Activated CD4-positive, CD25-positive, alpha-beta regulatory T cell treated with anti-CD3 and anti-CD28 coated beads, Interleukin-2, amount 50 U/mL, for 16 hours (primary cell): Measurements from ENCODE around the gene IFIT2.
"Not testable (repeated sequence)": the region's sequence is repeated elsewhere in the genome, so short reads cannot be mapped to it uniquely, and the experiment has no call there.

Experiments
- DNase-seq: peaks from one replicate; pipeline ENCODE4 v3.0.0-alpha.2; 2020; ENCODE audit warnings: low read depth, low spot score

IFIT2 gene

DNA sequence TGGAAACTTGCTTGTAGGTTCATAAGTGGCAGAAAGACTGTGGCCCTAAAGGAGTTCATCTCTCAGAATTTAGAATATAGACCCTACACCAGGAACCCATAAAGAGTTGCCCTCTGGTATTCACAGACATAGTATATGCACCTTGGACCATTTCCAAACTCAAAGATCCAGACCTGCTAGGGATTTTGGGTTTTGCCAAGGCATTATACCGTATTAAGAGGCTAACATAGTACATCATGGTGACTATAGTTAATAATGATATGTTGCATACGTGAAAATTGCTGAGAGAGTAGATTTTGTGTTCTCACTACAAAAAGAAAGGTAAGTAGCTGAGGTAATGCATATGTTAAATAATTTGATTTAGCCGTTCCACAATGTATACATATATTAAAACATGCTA is 39.8 kb downstream of the IFIT2 start:
- no peak for DNase-seq

DNA sequence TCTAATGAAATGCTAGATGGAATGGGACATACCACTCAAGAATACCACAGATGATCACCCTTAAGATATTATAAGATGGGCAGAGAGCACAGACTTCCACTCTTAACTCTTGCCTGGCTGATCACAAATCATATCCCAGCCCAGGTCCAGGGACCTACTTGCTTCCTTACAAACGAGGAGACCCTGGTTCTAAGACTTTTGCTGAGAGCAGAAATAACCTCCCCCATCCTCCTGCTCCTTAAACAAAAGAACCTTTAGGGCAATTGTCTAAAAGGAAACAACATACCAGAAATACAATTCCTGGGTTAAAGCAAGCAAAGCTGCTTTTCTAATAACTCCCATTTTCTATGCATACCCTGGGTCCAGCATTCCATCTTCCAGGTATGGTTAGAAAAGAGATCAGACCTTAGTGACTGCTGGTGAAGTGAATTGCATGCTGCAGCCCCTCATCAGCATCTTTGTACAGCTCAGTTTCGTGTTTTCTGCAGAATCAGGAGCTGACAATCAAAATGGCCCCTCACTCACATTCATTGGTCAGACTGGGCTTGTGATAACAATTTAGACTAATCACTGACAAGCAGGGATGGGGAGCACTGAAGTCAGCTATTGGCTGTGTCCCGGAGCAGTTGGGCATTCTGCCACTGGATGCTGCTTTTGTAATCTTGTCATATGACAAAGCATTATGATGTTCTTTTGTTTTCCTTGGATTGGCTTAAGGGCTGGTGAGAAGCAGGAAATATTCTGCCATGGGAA is 40.5 kb downstream of the IFIT2 start:
- DNase-seq: no peak

DNA sequence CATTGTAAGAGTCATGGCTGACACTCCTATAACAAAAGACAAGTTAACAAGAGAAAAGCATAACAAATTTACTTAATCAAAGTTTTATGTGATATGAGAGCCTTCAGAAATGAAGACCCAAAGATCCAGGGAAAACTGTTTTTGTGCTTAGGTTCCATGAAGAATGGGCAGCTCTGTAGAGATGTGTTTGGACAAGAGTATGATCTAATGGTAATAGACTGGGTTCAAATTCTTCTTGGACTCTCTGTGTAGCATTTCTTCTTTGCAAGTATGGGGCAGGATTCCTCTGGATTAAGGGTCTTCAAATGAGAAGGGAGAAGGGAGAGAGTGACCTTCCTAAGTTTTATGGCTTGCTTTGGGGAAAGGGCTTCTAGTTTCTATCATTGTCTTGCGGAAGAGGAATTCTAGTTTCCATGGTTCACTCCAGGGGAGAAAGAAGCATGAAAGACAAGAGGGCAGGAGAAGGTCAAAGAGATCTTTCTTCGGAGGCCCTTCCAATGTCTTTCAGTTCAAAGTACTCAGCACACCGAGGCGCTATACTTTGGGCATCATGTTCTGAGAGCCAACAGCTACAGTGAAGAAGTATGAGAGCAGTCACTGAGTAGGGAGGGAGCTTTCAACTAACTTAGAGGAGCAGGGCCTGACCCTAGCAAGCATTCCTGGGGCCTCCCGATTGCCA is 41.4 kb downstream of the IFIT2 start:
- no peak for DNase-seq

DNA sequence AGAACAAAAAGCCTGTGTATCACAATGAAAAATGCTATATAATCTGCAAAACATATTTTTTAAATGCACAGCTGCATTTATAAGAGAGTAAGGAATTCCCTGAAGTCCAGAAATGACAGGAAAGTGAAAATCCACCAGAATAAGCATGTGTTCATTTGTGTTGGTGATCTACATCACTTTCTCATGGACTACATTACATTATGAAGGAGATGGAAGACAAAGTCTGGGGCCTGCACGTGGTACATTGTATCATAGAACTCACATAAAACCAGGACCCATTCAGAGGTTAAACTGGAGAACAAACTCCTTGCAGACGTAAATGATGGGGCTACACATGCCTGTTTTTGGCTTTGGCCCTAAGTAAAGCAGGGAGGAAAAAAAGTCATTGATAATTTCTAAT is 42.3 kb downstream of the IFIT2 start:
- no peak for DNase-seq

DNA sequence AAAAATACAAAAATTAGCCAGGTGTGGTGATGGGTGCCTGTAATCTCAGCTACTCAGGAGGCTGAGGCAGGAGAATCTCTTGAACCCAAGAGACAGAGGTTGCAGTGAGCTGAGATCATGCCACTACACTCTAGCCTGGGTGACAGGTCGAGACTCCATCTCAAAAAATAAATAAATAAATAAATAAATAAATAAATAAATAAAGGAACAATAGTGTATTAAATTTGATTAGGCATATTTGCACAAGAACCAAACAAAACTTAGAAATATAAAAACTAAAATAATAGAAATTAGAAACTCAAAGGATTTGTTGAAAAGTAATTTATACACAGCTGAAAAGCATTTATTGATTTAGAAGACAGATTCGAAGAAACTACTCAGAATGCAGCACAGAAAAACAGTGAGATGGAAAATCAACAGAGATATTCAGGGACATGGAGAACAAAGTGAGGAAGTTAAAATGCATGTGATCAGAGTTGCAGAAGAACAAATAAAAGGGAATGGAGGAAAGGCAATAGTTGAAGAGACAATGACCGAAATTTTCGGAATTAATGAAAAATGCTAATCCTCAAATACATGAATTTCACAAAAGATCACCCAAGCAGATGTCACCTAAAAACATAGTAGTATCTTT is 43.6 kb downstream of the IFIT2 start:
- no peak for DNase-seq

DNA sequence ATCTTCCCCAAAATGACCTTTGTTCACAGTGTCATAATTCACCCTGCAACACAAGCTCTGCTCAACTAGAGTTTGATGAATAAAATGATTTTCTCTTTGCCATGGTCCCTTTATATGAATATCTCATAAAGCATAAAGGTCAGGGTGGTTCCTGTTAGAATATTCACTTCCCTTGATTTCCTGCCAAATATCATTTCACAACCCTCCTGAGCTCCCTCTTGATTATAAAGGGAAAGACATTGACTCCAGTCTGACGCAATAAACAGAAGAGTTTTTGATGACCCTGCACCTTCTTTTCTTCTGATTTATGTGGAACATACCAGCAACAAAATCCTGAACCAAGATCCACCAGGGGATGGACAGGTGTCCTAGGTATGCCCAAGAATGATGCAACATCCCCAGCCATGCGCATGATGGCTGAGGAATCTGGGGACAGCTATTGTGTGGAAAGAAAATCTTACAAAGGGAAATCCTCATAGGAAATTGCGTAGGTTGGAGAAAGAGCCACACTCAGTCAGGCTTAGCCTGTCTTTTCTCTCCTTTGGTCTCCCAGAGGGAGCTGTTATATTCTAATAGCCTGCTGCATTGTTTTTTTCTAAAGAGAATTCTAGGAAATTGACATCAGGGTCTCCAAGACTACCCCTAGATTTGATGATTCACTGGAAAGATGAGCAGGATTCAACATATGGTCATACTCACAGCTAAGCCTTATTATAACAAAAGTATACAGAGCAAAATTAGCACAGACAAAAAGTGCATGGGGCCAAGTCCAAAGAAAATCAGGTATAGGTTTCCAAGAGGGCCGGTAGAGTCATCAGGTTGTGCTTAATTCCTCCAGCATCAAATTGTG is 44.8 kb downstream of the IFIT2 start:
- no peak for DNase-seq

DNA sequence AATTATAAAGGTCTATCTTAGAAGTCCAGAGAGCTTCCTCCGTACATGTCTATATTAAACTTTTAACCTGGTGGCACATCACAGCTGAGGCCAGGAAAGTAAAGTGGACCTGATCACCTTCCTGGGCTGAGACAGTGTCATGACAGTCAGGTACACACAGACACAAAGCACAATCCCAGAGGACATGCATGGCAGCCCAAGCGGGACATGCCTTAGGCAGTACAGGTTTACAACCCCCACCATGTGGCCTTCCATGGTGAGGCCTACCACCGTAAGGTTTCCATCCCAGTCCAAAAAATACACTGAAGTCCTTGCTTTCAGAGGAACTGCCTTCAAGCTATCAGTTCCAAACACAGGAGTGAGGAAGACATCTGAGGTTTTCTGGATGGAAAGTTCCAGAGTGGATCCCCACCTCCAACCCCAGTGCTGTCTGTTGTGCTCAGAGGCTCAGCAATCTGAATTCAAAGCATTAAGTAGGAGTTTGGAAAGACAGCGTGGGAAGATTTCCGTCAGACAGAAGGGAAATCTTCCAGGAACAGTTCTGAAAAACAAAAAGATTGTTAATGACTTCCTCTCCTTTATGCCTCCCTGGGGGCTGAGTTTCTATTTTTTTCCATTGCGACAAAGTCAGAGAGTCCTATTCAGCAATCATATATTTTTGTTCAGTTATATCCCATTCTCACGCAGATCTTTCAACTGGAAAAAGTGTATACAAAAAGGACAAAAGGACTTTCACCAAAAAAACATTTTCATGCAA is 46.0 kb downstream of the IFIT2 start:
- DNase-seq: no peak

DNA sequence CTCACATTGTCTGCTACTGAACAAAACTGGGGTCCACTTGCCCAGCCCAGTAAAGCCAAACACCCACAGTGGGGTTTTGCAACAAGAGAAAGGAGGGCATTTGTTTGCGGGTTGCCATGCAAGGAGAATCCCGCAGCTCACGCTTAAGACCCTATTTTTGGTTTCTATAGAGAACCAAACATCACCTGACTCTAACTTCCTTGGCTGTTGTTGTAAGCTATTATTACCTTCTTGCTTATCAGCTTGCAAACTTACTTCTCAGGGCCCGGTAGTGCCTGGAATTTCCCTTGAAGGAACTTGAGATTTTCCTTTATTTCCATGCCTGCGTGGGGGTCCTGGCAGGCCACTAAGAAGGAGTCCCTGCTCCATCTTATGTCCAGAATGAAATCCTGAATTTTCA is 46.6 kb downstream of the IFIT2 start:
- no peak for DNase-seq

DNA sequence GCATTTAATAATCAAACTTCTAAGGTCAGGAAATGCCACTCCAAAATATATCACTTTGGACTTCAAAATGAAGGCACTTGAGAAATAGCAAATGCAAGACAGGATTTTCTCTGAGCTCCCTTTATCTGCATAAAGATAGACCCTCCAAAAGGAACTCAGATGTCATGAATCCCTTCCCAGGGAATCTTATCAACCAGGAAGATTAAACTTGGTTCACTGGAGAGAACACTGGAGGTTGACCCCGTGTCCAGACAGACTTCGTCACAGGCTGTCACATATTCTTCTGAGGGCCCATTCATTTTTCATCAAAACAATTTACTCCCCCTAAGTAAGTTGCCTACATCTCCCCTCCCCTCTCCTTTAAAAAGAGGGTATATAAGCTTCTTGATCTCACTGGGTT is 47.1 kb downstream of the IFIT2 start:
- DNase-seq: no peak

DNA sequence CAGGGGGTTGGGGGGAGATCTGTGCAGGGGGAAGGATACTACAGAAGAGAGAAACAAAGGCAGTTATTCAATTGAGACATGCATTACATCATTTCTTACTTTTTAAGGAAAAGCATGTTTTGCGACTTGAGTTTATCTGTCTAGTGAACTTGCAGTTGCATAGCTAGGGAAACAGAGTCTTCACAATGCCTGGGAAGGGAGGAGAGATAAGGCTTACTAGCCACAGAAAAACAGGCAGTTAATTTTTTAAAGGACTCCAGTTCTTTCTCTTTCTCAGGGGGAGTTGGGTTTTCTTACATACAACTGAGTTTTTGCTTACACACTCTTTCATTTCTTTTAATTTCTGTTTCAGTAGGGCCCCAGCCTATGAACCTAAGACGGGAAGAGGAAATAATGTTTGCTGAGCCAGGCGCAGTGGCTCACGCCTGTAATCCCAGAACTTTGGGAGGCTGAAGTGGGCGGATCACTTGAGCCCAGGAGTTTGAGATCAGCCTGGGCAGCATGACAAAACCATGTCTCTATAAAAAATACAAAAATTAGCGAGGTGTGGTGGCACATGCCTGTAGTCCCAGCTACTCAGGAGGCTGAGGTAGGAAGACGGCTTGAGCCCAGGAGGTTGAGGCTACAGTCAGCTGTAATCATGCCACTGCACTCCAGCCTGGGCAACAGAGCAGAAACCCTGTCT is 48.9 kb downstream of the IFIT2 start:
- DNase-seq: not testable (repeated sequence)

DNA sequence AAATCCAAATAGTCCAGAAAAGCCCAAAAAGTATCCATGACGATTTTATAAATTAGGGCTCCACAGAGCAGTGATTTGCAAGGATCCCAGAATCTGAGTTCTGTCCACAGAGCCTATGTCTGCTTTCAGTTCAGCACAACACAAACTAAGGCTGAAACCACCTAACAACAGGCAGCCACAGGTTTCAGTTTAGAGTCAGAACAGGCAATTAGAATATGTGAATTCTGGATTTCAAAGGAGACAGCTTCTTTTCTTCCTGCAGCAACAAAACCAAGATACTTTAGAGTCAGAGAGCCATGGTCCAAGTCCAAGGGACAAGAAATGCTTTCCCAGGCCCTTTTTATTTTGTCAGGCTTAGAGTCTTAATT is 49.5 kb downstream of the IFIT2 start:
- DNase-seq: no peak

DNA sequence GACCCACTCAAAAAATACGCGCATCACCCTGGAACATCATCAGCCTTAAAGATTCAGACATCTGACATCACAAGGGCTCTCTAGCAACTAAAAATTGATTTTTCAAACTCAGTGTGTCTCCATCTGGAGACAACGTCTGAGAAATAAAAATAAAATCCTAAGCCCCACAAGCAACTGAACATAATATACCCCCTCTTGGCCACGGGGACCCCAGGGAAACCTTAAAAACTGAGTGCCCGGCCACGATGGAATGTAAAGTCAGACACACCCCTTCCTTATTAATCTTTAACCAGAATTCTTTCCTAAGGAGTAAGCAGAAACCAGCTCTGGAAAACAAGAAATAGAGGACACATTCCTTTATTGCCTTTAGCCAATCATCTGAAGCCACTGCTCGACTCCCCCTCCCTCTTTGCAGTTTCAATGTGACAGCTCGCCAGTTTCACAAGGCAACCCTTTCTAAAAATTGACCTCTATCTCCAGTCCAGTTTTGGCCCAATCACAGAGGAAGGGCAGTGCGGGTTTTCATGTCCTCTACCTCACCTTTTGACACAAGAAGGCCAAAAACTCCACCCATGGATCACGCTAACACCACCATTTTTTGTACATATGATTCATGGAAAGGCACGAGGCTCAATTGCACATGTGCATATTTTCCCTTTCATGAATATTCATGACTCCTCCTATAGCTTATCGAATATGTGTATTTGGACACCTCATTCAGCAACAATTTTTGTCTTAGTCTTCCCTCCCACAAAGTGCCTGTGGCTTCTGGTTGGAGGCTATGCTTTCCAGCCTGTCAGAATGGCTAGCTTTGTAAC is 50.1 kb downstream of the IFIT2 start:
- no peak for DNase-seq

DNA sequence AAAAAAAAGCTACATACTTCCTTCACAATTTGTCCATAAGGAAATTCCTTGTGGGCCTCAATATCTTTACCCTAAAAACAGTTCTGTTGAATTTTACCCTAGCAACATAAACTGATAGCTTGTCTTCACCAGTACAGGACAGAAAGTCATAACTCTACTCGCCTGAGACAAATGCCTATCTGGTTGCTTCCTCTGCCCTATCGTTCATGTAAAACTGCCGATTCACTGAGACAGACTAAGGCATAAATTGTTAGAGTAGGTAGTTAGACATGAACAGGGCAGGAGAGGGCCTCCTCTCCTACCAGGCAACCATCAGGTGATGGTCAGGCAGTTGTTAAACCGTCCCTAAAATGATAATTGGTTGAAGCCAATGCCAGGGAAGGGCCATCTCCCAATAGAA is 51.0 kb downstream of the IFIT2 start:
- no peak for DNase-seq

DNA sequence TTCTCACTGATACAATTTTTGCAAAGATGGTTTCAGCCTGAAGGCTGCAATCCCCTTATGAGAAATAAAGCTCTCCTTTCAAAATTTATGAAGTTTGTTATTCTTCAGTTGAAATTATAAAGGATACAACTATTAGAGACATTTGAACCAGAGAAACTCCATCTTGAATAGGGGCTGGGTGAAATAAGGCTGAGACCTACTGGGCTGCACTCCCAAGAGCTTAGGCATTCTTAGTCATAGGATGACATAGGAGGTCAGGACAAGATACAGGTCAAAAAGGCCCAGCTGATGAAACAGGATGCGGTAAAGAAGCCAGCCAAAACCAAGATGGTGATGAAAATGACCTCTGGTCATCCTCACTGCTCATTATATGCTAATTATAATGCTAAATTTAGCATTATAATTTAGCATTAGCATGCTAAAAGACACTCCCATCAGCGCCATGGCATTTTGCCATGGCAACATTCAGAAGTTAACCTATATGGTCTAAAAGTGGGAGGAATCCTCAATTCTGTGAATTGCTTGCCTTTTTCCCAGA is 53.6 kb downstream of the IFIT2 start:
- DNase-seq: no peak

DNA sequence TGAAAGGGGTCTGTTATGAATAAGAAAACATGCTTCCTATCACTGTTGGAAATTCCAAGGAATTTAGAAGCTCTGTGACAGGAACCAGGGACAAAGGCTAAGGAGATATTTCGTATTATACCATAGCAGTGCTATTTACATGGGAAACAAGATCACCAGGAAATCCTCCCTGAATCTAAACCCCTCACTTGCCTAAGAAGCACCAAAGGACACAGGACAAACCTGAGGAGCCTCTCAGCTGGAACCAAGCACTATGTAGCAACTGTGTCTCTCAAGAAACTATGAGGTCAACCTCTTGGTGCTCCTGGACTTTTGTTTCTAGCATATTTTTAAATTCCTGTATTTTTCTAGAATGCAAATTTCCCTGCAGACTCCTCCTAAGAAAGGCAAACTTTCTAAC is 55.2 kb downstream of the IFIT2 start:
- no peak for DNase-seq

DNA sequence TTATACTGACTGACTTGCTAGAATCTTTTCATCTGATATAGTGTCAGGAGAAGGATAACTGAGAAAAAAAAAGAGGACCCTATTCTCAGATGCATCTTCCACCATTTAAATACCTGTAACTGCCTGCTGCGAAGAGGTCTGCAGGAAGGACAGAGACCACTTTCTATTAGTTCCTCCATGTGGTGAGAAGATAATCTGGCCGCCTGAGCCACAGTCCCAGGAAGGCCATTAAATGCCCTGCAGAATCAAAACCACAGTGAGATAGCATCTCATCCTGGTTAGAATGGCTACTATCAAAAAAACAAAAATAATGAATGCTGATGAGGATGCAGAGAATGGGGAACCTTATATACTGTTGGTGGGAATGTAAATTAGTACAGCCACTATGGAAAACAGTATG is 56.1 kb downstream of the IFIT2 start:
- DNase-seq: no peak
